Progenitor cell of endocrine pancreas (in vitro differentiated cells): Measurements from ENCODE around the gene BHLHE23. TPM values are rescaled to one million over a fixed set of nuclear protein-coding genes. Genes with fewer than 3 reads are reported as not detected.

Source experiments
- DNase-seq: peaks from one replicate; pipeline ENCODE4 v3.0.0; 2021; ENCODE audit warnings: low spot score; ENCODE audit not compliant: unreplicated experiment
- H3K27ac Mint-ChIP-seq: 2 replicates; pipeline ENCODE4 v1.8.0; 2021; ENCODE audit warnings: mild to moderate bottlenecking, moderate library complexity, mixed read lengths
- H3K27me3 Mint-ChIP-seq: 2 replicates; pipeline ENCODE4 v1.8.0; 2021; ENCODE audit warnings: mixed read lengths
- H3K36me3 Mint-ChIP-seq: 2 replicates; pipeline ENCODE4 v1.8.0; 2022; ENCODE audit warnings: mixed read lengths; ENCODE audit not compliant: insufficient read depth
- H3K4me1 Mint-ChIP-seq: 2 replicates; pipeline ENCODE4 v1.8.0; 2021; ENCODE audit warnings: low read depth, mixed read lengths
- H3K4me3 Mint-ChIP-seq: 2 replicates; pipeline ENCODE4 v1.8.0; 2021; ENCODE audit warnings: low read depth, mild to moderate bottlenecking, moderate library complexity, mixed read lengths
- H3K9me3 Mint-ChIP-seq: 2 replicates; pipeline ENCODE4 v1.8.0; 2021; ENCODE audit warnings: low read depth, mixed read lengths
- total RNA-seq: library from RNA; stranded (reverse); gene quantifications from 2 replicates; pipeline ENCODE4 v1.2.1, GENCODE V29; 2021
- TF ChIP-seq, protein P1 (sequence below): fragments of 200-600 bp; sonication (generic); IDR thresholded peaks from one replicate; pipeline ENCODE4 v1.5.0; 2021; ENCODE audit warnings: antibody characterized with exemption, mild to moderate bottlenecking; ENCODE audit not compliant: unreplicated experiment

Gene BHLHE23
- total RNA-seq, 1 donor from 2014 or later: not detected

DNA sequence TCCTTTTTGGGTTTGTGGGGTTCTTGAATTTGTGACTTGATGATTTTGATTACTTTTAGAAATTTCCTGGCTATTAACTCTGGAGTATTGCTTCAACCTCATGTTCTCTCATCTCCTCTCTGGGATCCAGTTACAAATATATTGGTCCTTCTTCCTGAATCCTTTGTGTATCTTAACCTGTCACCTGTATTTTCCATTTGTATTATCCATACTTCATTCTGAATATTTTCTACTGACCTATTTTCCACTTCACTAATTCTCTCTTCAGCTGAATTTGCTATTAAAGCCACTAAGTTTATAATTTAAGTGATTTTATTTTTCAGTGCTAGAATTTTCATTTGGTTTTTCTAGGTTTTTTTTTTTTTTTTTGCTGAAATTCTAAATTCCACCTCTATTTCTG lies 6.4 kb upstream of the BHLHE23 start:
- Mint-ChIP-seq H3K27me3 (peaks cover 66% of the 10 kb centered on the region), H3K4me3 (no peak overlapping the region), H3K4me1 (peaks cover 6% of the 10 kb centered on the region), H3K27ac (no peak overlapping the region), H3K9me3 (peaks cover 9% of the 10 kb centered on the region), H3K36me3 (no peaks in the 10 kb centered on the region)
- TF ChIP-seq, protein P1, sequence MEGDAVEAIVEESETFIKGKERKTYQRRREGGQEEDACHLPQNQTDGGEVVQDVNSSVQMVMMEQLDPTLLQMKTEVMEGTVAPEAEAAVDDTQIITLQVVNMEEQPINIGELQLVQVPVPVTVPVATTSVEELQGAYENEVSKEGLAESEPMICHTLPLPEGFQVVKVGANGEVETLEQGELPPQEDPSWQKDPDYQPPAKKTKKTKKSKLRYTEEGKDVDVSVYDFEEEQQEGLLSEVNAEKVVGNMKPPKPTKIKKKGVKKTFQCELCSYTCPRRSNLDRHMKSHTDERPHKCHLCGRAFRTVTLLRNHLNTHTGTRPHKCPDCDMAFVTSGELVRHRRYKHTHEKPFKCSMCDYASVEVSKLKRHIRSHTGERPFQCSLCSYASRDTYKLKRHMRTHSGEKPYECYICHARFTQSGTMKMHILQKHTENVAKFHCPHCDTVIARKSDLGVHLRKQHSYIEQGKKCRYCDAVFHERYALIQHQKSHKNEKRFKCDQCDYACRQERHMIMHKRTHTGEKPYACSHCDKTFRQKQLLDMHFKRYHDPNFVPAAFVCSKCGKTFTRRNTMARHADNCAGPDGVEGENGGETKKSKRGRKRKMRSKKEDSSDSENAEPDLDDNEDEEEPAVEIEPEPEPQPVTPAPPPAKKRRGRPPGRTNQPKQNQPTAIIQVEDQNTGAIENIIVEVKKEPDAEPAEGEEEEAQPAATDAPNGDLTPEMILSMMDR: no peak
- no peak for DNase-seq

DNA sequence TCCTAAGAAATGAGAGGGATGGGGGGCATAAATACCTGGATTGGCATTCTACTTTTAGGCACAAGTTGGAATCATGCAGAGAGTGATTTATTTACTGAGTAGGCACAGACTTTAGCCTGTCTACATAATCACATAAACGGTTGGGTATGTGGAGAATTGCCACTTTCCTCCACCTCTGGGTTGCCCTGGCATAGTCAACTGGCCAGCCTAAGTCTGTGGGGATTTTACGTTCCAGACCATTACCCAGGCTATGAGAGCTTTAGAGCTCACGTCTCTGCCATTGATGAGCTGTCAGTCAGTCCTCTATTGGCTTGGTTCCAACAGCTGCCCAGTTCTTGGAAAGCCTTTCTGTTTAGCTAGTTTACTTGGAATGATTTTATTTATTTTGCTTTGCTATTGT lies 5.0 kb upstream of the BHLHE23 start:
- no peaks in the 10 kb centered on the region for H3K36me3 Mint-ChIP-seq
- H3K9me3 Mint-ChIP-seq: peaks cover 9% of the 10 kb centered on the region
- peaks cover 73% of the 10 kb centered on the region for H3K27me3 Mint-ChIP-seq
- no peak overlapping the region for H3K27ac Mint-ChIP-seq
- H3K4me1 Mint-ChIP-seq: peaks cover 6% of the 10 kb centered on the region
- TF ChIP-seq, protein P1: no peak
- no peak overlapping the region for H3K4me3 Mint-ChIP-seq
- DNase-seq: no peak

DNA sequence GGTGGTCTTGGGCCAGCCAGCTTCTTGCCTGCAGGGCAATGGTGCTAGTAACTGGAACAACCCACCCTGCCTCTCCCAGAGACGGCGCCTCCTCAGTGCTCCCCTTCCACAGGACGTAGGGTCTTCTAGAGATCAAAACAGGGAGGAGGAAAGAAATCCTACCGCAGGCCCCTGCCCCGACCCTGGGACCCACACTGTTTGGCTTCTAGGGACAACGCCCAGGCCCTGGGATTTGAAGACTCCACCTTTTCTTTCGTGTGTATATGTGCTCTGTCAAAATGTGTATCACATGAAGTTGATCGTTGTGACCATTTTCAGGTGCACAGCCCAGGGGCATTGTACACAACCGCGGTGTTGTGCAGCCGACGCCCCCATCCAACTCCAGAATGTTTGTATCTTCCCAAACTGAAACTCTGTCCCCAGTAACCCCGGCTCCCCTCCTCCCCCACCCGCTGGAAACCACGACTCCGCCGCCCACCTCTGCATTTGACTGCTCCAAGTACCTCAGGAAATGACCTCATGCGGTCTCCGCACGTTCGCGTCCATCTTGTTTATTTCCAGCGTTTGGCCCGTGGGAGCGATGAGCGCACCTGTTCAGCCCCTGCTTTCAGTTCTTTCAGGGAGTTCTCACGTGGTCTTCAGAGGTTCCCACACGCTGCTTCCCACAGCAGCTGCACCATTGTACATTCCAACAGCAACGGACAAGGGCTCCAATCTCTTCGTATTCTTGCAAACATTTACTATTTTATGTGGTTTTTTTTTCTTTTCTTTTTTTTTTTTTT lies 3.4 kb upstream of the BHLHE23 start:
- no peak overlapping the region for H3K4me3 Mint-ChIP-seq
- H3K9me3 Mint-ChIP-seq: peaks cover 9% of the 10 kb centered on the region
- H3K27ac Mint-ChIP-seq: no peak overlapping the region

DNA sequence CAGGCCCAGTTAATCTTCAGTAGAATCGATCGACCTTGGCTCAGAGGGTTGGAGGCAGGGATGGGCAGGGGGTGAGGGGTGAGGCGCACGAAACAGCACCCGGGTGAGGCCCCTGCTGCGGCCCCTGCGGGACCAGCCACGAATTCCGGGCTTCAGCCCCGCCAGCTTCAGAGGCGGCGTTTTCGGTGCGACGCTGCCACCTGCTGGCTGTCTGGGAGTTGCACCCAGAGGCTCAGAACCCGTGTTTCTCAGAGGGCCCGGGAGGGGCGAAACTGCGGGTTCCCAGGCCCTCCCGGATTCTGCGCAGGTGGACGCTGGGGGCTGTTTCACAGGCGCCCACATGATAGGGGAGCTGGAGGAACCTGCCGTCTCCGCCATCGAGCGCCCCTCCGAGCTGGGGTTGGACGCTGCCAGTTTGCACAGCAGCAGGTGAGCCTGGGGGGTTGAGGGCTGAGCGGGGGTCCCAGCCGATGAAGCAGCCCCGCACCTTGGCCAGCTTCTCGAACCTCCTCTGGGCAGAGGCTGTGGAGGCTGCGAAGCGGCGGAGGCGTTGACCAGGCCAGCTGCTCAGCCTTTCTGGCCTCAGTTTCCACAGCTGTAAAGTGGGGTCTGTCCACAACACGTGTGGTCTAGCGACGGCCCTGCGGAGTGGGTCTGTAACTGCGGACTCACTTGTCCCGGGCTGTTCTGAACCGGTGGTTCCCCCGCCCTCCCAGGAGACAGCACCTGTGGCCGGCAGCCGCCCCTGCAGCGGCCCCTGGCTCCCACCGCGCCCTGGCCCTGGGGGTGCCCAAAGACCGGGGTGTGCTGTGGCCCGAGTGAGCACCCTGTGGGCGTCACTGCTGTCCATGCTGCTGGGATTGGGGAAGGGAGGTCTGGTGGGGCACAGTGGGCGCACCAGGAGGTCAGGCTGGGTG lies 2.5 kb upstream of the BHLHE23 start:
- TF ChIP-seq, protein P1: peak; percentile 92
- Mint-ChIP-seq H3K4me3 (no peak overlapping the region), H3K9me3 (peaks cover 9% of the 10 kb centered on the region), H3K36me3 (no peaks in the 10 kb centered on the region), H3K27me3 (peaks cover 68% of the 10 kb centered on the region), H3K27ac (no peak overlapping the region), H3K4me1 (peaks cover 3% of the 10 kb centered on the region)
- peak; percentile 84 for DNase-seq

More for the DNA sequence above, 3.4 kb upstream of the BHLHE23 start:
- TF ChIP-seq, protein P1: no peak
- H3K4me1 Mint-ChIP-seq: peaks cover 6% of the 10 kb centered on the region
- no peak for DNase-seq
- H3K27me3 Mint-ChIP-seq: peaks cover 72% of the 10 kb centered on the region
- no peaks in the 10 kb centered on the region for H3K36me3 Mint-ChIP-seq

DNA sequence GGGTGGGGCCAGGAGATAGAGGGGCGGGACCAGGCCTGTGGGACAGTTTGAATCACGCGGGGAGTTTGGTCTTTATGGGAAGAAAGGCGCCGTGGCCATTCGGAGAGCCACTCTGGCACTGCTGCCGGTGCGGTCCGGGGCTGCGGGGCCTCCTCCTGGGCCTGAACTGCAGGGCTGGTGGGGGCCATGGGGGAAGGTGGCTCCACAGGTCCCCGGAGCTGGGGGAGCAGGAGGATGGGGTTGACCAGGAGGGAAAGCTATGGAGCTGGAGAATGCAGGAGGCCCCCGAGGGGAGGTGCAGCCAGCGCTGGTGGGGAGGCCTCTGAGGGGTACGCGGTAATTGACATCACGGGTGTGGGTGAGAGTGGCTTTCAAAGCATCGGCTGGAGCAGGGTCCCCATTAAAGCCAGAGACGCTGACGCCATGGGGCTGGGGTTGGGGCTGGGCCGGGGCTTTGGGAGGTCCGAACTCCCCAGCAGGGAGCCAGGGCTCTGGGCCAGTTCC lies 1.8 kb upstream of the BHLHE23 start:
- peaks cover 6% of the 10 kb centered on the region for H3K9me3 Mint-ChIP-seq
- peaks cover 3% of the 10 kb centered on the region for H3K4me1 Mint-ChIP-seq
- TF ChIP-seq, protein P1: no peak
- H3K27me3 Mint-ChIP-seq: peaks cover 68% of the 10 kb centered on the region
- H3K36me3 Mint-ChIP-seq: no peaks in the 10 kb centered on the region
- H3K27ac Mint-ChIP-seq: no peak overlapping the region
- no peak overlapping the region for H3K4me3 Mint-ChIP-seq
- no peak for DNase-seq
